ENCODE results near the gene PIAS1.

PIAS1 gene

DNA sequence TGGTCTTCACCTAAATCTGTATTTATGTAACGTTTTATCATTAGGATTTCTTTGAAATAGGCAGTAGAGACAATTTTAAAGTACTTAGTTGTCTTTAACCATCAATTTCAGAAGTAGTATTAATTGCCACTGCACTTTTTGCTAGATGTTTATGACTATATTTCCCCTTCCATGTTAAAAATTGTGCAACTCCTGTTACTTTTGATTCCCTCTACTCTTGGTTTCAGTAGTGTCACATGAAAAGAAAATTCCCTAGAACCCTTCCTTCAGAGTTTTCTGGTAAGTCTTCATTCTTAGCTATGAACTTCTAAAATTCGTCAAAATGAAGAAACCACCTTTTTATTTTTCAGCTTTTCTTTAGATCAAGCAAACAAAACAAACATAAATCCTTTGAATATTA is 7.1 kb downstream of the PIAS1 start:
- TF ChIP-seq, protein P1, sequence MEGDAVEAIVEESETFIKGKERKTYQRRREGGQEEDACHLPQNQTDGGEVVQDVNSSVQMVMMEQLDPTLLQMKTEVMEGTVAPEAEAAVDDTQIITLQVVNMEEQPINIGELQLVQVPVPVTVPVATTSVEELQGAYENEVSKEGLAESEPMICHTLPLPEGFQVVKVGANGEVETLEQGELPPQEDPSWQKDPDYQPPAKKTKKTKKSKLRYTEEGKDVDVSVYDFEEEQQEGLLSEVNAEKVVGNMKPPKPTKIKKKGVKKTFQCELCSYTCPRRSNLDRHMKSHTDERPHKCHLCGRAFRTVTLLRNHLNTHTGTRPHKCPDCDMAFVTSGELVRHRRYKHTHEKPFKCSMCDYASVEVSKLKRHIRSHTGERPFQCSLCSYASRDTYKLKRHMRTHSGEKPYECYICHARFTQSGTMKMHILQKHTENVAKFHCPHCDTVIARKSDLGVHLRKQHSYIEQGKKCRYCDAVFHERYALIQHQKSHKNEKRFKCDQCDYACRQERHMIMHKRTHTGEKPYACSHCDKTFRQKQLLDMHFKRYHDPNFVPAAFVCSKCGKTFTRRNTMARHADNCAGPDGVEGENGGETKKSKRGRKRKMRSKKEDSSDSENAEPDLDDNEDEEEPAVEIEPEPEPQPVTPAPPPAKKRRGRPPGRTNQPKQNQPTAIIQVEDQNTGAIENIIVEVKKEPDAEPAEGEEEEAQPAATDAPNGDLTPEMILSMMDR (IDR thresholded peaks at IDR 0.05; ENCODE audit: poor library complexity, severe bottlenecking), result no peak
- no peak for ATAC-seq (ENCODE audit: low read depth)
- H3K4me3 ChIP-seq (ENCODE audit: severe bottlenecking), result no peak overlapping the region
- no peak for DNase-seq (ENCODE audit: low spot score)
- peaks cover 23% of the 10 kb centered on the region for H3K4me1 ChIP-seq (ENCODE audit: insufficient read depth, poor library complexity, severe bottlenecking)
- H3K36me3 ChIP-seq (ENCODE audit: low read depth), result peaks cover 8% of the 10 kb centered on the region; the same call in 1 of the 2 replicates
- no peak overlapping the region for H3K27ac ChIP-seq (ENCODE audit: poor library complexity, severe bottlenecking)
- no peaks in the 10 kb centered on the region for H3K27me3 ChIP-seq (ENCODE audit: insufficient read depth, poor library complexity, severe bottlenecking)
- no peaks in the 10 kb centered on the region for H3K9me3 ChIP-seq (ENCODE audit: severe bottlenecking)

GRCh38 chr15:68061602-68062001 is 7.5 kb downstream of the PIAS1 start:
- TF ChIP-seq, protein P1 (IDR thresholded peaks at IDR 0.05; ENCODE audit: poor library complexity, severe bottlenecking), result no peak
- H3K27ac ChIP-seq (ENCODE audit: poor library complexity, severe bottlenecking), result no peak overlapping the region
- no peak for DNase-seq (ENCODE audit: low spot score)
- no peaks in the 10 kb centered on the region for H3K9me3 ChIP-seq (ENCODE audit: severe bottlenecking)
- no peak overlapping the region for H3K4me3 ChIP-seq (ENCODE audit: severe bottlenecking)
- H3K27me3 ChIP-seq (ENCODE audit: insufficient read depth, poor library complexity, severe bottlenecking), result no peaks in the 10 kb centered on the region
- peaks cover 12% of the 10 kb centered on the region; the same call in 1 of the 2 replicates for H3K36me3 ChIP-seq (ENCODE audit: low read depth)
- ATAC-seq (ENCODE audit: low read depth), result no peak
- H3K4me1 ChIP-seq (ENCODE audit: insufficient read depth, poor library complexity, severe bottlenecking), result peaks cover 19% of the 10 kb centered on the region

- ATAC-seq (ENCODE audit: low read depth) (no peak), DNase-seq (ENCODE audit: low spot score) (no peak)
- TF ChIP-seq, protein P1 (IDR thresholded peaks at IDR 0.05; ENCODE audit: poor library complexity, severe bottlenecking), result no peak
- Histone ChIP-seq H3K4me1 (ENCODE audit: insufficient read depth, poor library complexity, severe bottlenecking) (peaks cover 12% of the 10 kb centered on the region), H3K9me3 (ENCODE audit: severe bottlenecking) (no peaks in the 10 kb centered on the region), H3K27me3 (ENCODE audit: insufficient read depth, poor library complexity, severe bottlenecking) (no peaks in the 10 kb centered on the region), H3K4me3 (ENCODE audit: severe bottlenecking) (no peak overlapping the region), H3K27ac (ENCODE audit: poor library complexity, severe bottlenecking) (no peak overlapping the region), H3K36me3 (ENCODE audit: low read depth) (peaks cover 14% of the 10 kb centered on the region; the same call in 1 of the 2 replicates)
Measured at GRCh38 chr15:68062214-68062613, 8.1 kb downstream of the PIAS1 start.

DNA sequence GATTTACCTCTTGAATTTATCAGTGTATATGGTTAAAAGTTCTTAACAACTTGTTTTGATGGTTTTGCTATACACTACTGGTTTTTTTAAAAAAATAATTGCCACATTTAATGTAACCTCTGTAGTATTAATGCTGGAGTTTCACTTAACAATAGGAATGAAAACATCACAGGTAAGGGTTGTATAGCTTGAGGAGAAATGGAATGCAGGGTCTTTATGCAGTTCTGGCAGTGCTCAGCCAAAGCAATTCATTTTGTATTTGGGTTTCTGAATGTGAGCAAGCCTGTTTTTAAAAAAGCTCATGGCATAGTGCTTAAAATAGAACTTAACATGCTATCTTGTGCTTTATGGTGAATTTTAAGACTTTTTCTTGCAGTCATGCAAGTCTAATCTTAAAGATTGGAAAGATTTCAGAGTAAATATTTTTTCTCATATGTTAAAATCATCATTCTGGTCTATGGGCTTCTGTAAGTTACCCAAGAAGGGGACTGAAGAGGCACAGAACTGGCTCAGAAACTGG is 8.9 kb downstream of the PIAS1 start:
- H3K4me1 ChIP-seq (ENCODE audit: insufficient read depth, poor library complexity, severe bottlenecking), result peaks cover 11% of the 10 kb centered on the region
- DNase-seq (ENCODE audit: low spot score) (no peak), ATAC-seq (ENCODE audit: low read depth) (no peak)
- H3K27me3 ChIP-seq (ENCODE audit: insufficient read depth, poor library complexity, severe bottlenecking), result no peaks in the 10 kb centered on the region
- H3K27ac ChIP-seq (ENCODE audit: poor library complexity, severe bottlenecking), result no peak overlapping the region
- H3K4me3 ChIP-seq (ENCODE audit: severe bottlenecking), result no peak overlapping the region
- H3K9me3 ChIP-seq (ENCODE audit: severe bottlenecking), result no peaks in the 10 kb centered on the region
- TF ChIP-seq, protein P1 (IDR thresholded peaks at IDR 0.05; ENCODE audit: poor library complexity, severe bottlenecking), result no peak
- H3K36me3 ChIP-seq (ENCODE audit: low read depth), result peaks cover 21% of the 10 kb centered on the region; the same call in 1 of the 2 replicates

DNA sequence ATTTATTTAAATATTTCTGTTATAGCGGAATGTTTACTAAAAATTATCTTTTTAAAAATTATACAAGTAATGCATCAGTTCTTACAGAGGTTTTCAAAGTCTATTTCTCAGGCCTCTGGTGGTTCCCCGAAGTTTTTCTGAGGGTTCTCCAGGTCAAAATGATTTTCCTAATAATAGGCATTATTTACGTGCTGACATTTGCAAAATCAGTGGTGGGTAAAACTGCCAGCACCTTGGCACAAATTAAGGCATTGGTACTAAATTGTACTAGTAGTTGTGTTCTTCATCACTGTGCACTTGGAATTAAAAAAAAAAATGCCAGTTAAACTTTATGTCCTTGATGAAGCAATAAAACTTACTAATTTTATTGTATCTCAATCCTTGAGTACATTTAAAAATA is 9.5 kb downstream of the PIAS1 start:
- H3K27ac ChIP-seq (ENCODE audit: poor library complexity, severe bottlenecking), result no peak overlapping the region
- H3K27me3 ChIP-seq (ENCODE audit: insufficient read depth, poor library complexity, severe bottlenecking), result no peaks in the 10 kb centered on the region
- H3K4me1 ChIP-seq (ENCODE audit: insufficient read depth, poor library complexity, severe bottlenecking), result peaks cover 11% of the 10 kb centered on the region
- H3K4me3 ChIP-seq (ENCODE audit: severe bottlenecking), result no peak overlapping the region
- peaks cover 21% of the 10 kb centered on the region; the same call in 1 of the 2 replicates for H3K36me3 ChIP-seq (ENCODE audit: low read depth)
- no peaks in the 10 kb centered on the region for H3K9me3 ChIP-seq (ENCODE audit: severe bottlenecking)
- TF ChIP-seq, protein P1 (IDR thresholded peaks at IDR 0.05; ENCODE audit: poor library complexity, severe bottlenecking), result no peak
- ATAC-seq (ENCODE audit: low read depth) (no peak), DNase-seq (ENCODE audit: low spot score) (no peak)

All from RWPE2 (cell line).